ENCODE data around the gene CLIC4.

CLIC4 gene

DNA sequence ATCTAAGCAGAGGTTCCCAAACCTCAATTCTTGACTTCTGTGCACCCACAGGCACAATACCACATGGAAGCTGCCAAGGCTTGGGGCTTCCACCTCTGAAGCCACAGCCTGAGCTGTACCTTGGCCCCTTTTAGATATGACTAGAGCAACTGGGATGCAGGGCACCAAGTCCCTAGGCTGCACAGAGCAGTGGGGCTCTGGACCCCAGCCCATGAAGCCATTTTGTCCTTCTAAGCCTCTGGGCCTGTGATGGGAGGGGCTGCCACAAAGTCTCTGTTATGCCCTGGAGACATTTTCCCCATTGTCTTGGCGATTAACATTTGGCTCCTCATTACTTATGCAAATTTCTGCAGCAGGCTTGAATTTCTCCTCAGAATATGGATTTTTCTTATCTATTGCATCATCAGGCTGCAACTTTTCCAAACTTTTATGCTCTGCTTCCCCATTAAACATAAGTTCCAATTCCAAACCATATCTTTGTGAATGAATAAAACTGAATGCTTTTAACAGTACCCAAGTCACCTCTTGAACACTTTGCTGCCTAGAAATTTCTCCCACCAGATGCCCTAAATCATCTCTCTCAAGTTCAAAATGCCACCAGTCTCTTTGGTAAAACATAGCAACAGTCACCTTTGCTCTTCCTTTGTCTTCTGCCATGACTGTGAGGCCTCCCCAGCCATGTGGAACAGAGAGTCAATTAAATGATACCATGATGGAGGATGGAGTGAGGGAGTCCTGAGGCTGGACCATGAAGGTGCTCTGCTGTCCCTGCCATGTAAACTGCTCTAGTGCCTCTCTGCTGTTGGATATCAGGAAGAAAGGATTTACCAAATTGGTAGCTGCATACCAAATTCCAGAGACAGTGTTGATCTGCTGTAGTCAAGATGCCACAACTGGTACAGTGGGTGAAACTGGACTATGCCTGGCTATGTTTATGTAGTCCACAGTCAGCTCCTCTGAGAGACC is 147.2 kb downstream of the CLIC4 start:
- H3K4me1 Mint-ChIP-seq (ENCODE audit: low read depth) = peaks cover 29% of the 10 kb centered on the region
- H3K9me3 Mint-ChIP-seq = peaks cover 10% of the 10 kb centered on the region
- peaks cover 19% of the 10 kb centered on the region for H3K27me3 Mint-ChIP-seq
- no peak overlapping the region for H3K4me3 Mint-ChIP-seq
- intact Hi-C loops (cut with micrococcal nuclease) = no loop called here
- H3K27ac Mint-ChIP-seq = peak overlapping the region; percentile 43
- H3K36me3 Mint-ChIP-seq (ENCODE audit: low read depth) = peaks cover 8% of the 10 kb centered on the region

DNA sequence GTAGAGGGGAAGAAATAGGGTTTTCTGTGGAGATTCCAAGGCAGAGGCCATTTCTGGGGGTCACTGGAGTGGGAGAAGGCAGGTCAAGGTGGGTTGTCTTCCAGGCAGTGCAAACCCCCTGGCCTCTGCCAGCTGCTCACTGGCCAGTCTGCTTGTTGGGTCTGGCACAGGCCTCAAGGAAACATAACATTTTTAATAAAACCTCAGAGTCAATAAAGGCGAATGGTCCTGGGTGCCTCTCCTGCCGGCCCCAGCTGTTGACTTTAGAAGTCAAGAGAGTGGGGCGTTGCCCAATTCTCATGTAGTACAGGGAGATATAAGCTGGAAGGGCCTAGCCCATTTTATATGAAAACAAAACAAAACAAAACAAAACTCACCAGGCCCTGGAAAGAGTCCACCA is 148.2 kb downstream of the CLIC4 start:
- Mint-ChIP-seq H3K27me3 (peaks cover 19% of the 10 kb centered on the region), H3K9me3 (peaks cover 10% of the 10 kb centered on the region), H3K27ac (peak overlapping the region; percentile 43), H3K36me3 (ENCODE audit: low read depth) (peaks cover 8% of the 10 kb centered on the region), H3K4me1 (ENCODE audit: low read depth) (peaks cover 34% of the 10 kb centered on the region), H3K4me3 (no peak overlapping the region)
- intact Hi-C loops (cut with micrococcal nuclease) = no loop called here

All from dendritic cell treated with granulocyte-macrophage colony-stimulating factor and Interleukin-4, amounts not matched to agents 40 ng/mL and 50 ng/mL, for 4 days (primary cell).